PC-9 (cell line): ENCODE results near the gene TP53AIP1. TPM values are rescaled to one million over a fixed set of nuclear protein-coding genes. Genes with fewer than 3 reads are reported as not detected.

Source experiments
- BruUV-seq: library from RNA; stranded (reverse); fragments of 400-500 nt; replicated peaks from 2 replicates; lab custom pipeline; 2021; lab: Mats Ljungman, UMichigan
- CTCF ChIA-PET: fragments of 300-600 bp; sonication (Branson Sonifier 250); formaldehyde crosslinking; loops from one replicate; lab custom pipeline; 2022; ENCODE audit warnings: antibody characterized with exemption; lab: Charles Lee
- POLR2A ChIA-PET: fragments of 300-600 bp; sonication (Branson Sonifier 250); formaldehyde crosslinking; loops from one replicate; lab custom pipeline; 2022; ENCODE audit warnings: antibody characterized with exemption; ENCODE audit not compliant: unreplicated experiment; lab: Charles Lee
- DNase-seq, 2 experiments: peaks; one replicate each; pipeline versions ENCODE4 v3.0.0 to v3.0.0-alpha.2; 2015 to 2022; ENCODE audit warnings: mixed read lengths in 1 of 2
- H2AFZ ChIP-seq: fragments of 200-600 bp; sonication (generic); 2 replicates; pipeline ENCODE4 v1.8.1; 2017; ENCODE audit warnings: antibody characterized with exemption
- H3F3A ChIP-seq: fragments of 200-600 bp; sonication (generic); 2 replicates; pipeline ENCODE4 v1.8.1; 2017; ENCODE audit warnings: antibody characterized with exemption, mild to moderate bottlenecking, low read depth; ENCODE audit not compliant: insufficient read depth
- H3K27ac ChIP-seq: fragments of 200-600 bp; sonication (generic); 2 replicates; pipeline ENCODE4 v1.6.1; 2016; ENCODE audit warnings: mixed run types
- H3K27me3 ChIP-seq: fragments of 200-600 bp; sonication (generic); 2 replicates; pipeline ENCODE4 v1.6.1; 2016; ENCODE audit warnings: low read depth, mixed run types; ENCODE audit not compliant: insufficient read depth
- H3K36me3 ChIP-seq: fragments of 200-600 bp; sonication (generic); 2 replicates; pipeline ENCODE4 v1.6.1; 2016; ENCODE audit warnings: low read depth, mixed run types
- H3K4me1 ChIP-seq: fragments of 200-600 bp; sonication (generic); replicated peaks from 2 replicates; pipeline ENCODE4 v1.6.1; 2016; ENCODE audit warnings: mixed run types; ENCODE audit not compliant: insufficient read depth
- H3K4me2 ChIP-seq: fragments of 200-600 bp; sonication (generic); 2 replicates; pipeline ENCODE4 v1.6.1; 2017; ENCODE audit warnings: mixed run types
- H3K4me3 ChIP-seq: fragments of 200-600 bp; sonication (generic); 2 replicates; pipeline ENCODE4 v1.6.1; 2016; ENCODE audit warnings: mixed run types
- H3K79me2 ChIP-seq: fragments of 200-600 bp; sonication (generic); 2 replicates; pipeline ENCODE4 v1.6.1; 2017; ENCODE audit warnings: low read depth, mixed run types
- H3K9me2 ChIP-seq: fragments of 200-600 bp; sonication (generic); 2 replicates; pipeline ENCODE4 v1.8.1; 2017; ENCODE audit warnings: mild to moderate bottlenecking; ENCODE audit not compliant: insufficient read depth
- H3K9me3 ChIP-seq: fragments of 200-600 bp; sonication (generic); 2 replicates; pipeline ENCODE4 v1.8.1; 2016; ENCODE audit warnings: low read depth; ENCODE audit not compliant: insufficient read depth
- H4K20me1 ChIP-seq: fragments of 200-600 bp; sonication (generic); 2 replicates; pipeline ENCODE4 v1.8.1; 2017; ENCODE audit not compliant: insufficient read depth
- CTCF ChIP-seq: fragments of 200-600 bp; sonication (generic); conservative IDR thresholded peaks from 2 replicates; pipeline ENCODE4 v1.6.1; 2017; ENCODE audit warnings: mixed run types, antibody characterized with exemption, mild to moderate bottlenecking, moderate library complexity
- EZH2 ChIP-seq: fragments of 200-600 bp; sonication (generic); IDR thresholded peaks from 2 replicates; pipeline ENCODE4 v1.8.0; 2017; ENCODE audit warnings: antibody characterized with exemption, low read depth
- intact Hi-C: fragments of 100-400 bp; cut with micrococcal nuclease; formaldehyde crosslinking; loops from one replicate; pipeline ENCODE4 v1.10.0; 2022; ENCODE audit not compliant: unreplicated experiment
- total RNA-seq: library from RNA; stranded (reverse); gene quantifications from 2 replicates; pipeline ENCODE4 v1.2.3, GENCODE V29; 2021

The TP53AIP1 gene
- total RNA-seq, 1 experiment from 2014 or later: not detected

- intact Hi-C loops: no loop called here
- BruUV-seq: no TSS peak
- Histone ChIP-seq H2AFZ (no peak overlapping the region), H4K20me1 (no peaks in the 10 kb centered on the region), H3K27ac (no peak overlapping the region), H3K4me3 (no peak overlapping the region), H3K9me3 (no peaks in the 10 kb centered on the region), H3F3A (no peaks in the 10 kb centered on the region), H3K79me2 (no peaks in the 10 kb centered on the region), H3K4me2 (no peak overlapping the region), H3K9me2 (no peaks in the 10 kb centered on the region), H3K4me1 (no peaks in the 10 kb centered on the region), H3K27me3 (peaks cover 57% of the 10 kb centered on the region), H3K36me3 (no peaks in the 10 kb centered on the region)
- TF ChIP-seq CTCF: no peak
- no peak for TF ChIP-seq EZH2
- ChIA-PET CTCF (no interaction called here), POLR2A (no interaction called here)
- no peak for DNase-seq
Measured at GRCh38 chr11:128928400-128928799, 14.3 kb downstream of the TP53AIP1 start.

GRCh38 chr11:128927683-128928336 is 14.9 kb downstream of the TP53AIP1 start:
- Histone ChIP-seq H3K9me3 (no peaks in the 10 kb centered on the region), H3K27me3 (peaks cover 57% of the 10 kb centered on the region), H3K79me2 (no peaks in the 10 kb centered on the region), H3F3A (no peaks in the 10 kb centered on the region), H3K9me2 (no peaks in the 10 kb centered on the region), H4K20me1 (no peaks in the 10 kb centered on the region), H3K4me3 (no peak overlapping the region), H3K4me2 (no peak overlapping the region), H3K27ac (no peak overlapping the region), H2AFZ (no peak overlapping the region), H3K4me1 (no peaks in the 10 kb centered on the region), H3K36me3 (no peaks in the 10 kb centered on the region)
- no peak for DNase-seq
- TF ChIP-seq EZH2: no peak
- intact Hi-C loops: no loop called here
- ChIA-PET CTCF (no interaction called here), POLR2A (interaction anchor here (0.6 kb wide), 1 partner anchor 18 kb away, joined by 7 read pairs; no protein-coding TSS in a partner anchor)
- no TSS peak for BruUV-seq

GRCh38 chr11:128927108-128927461 is 15.6 kb downstream of the TP53AIP1 start:
- no peak overlapping the region for H3K4me3 ChIP-seq
- CTCF ChIA-PET: no interaction called here
- intact Hi-C loops: no loop called here
- POLR2A ChIA-PET: no interaction called here
- no peak for DNase-seq
- peaks cover 56% of the 10 kb centered on the region for H3K27me3 ChIP-seq
- no peaks in the 10 kb centered on the region for H3K79me2 ChIP-seq
- no peaks in the 10 kb centered on the region for H3K9me2 ChIP-seq
- no peak overlapping the region for H2AFZ ChIP-seq
- no peak overlapping the region for H3K27ac ChIP-seq
- TF ChIP-seq EZH2 (no peak), CTCF (no peak)
- no peaks in the 10 kb centered on the region for H4K20me1 ChIP-seq
- no peaks in the 10 kb centered on the region for H3K4me1 ChIP-seq
- BruUV-seq: no TSS peak
- H3K36me3 ChIP-seq: no peaks in the 10 kb centered on the region
- no peaks in the 10 kb centered on the region for H3K9me3 ChIP-seq
- no peaks in the 10 kb centered on the region for H3F3A ChIP-seq
- no peak overlapping the region for H3K4me2 ChIP-seq
